ENCODE measurements around the gene RPS6KA5. TPM values are rescaled to one million over a fixed set of nuclear protein-coding genes. Genes with fewer than 3 reads are reported as not detected.

The RPS6KA5 gene
- total RNA-seq, 2 donors from 2014 or later, result 5.3 to 9.6 TPM

GRCh38 chr14:90799420-90799819, 261.0 kb downstream of the RPS6KA5 start:
- no peak for DNase-seq (ENCODE audit: low spot score)
- no peaks in the 10 kb centered on the region for H3K27me3 ChIP-seq
- peaks cover 0 to 32% of the 10 kb centered on the region in 2 donors for H3K4me1 ChIP-seq
- H3K9me3 ChIP-seq, result no peaks in the 10 kb centered on the region
- no peak overlapping the region for H3K27ac ChIP-seq
- TF ChIP-seq CTCF (IDR thresholded peaks at IDR 0.05), result no peak
- no peaks in the 10 kb centered on the region for H3K36me3 ChIP-seq
- H3K4me3 ChIP-seq, result no peak overlapping the region

GRCh38 chr14:90797919-90798318, 262.5 kb downstream of the RPS6KA5 start:
- no peak overlapping the region for H3K27ac ChIP-seq

More at GRCh38 chr14:90797919-90798318, 262.5 kb downstream of the RPS6KA5 start:
- H3K36me3 ChIP-seq, result no peaks in the 10 kb centered on the region
- no peak overlapping the region for H3K4me3 ChIP-seq
- no peaks in the 10 kb centered on the region for H3K27me3 ChIP-seq
- H3K9me3 ChIP-seq, result no peaks in the 10 kb centered on the region
- TF ChIP-seq CTCF (IDR thresholded peaks at IDR 0.05), result no peak
- peaks cover 0 to 18% of the 10 kb centered on the region in 2 donors for H3K4me1 ChIP-seq
- no peak for DNase-seq (ENCODE audit: low spot score)

Other genes with a start within 250 kb of the RPS6KA5 start
- gene TTC7B, start 244.2 kb downstream of the RPS6KA5 start, total RNA-seq, result 10 to 100 TPM; 45.5 to 57.3 TPM
- 100 to 1,000 TPM in 1 of 2 donors, 10 to 100 TPM in 1; 81.8 to 136 TPM for gene DGLUCY, start 53.4 kb upstream of the RPS6KA5 start, total RNA-seq
- gene GPR68, start 184.1 kb upstream of the RPS6KA5 start, total RNA-seq, result 1 to 10 TPM in 1 of 2 donors, under 1 TPM in 1; 0.55 to 1.4 TPM